HG02798 (cell line): ENCODE results near the gene MBP.
A peak's percentile ranks its signal among the peaks of the same experiment; 100 is the strongest.

Experiments
- ATAC-seq: cut with Tn5 transposase; IDR thresholded peaks from one replicate; pipeline ENCODE4 v1.9.1; 2021; ENCODE audit warnings: mild to moderate bottlenecking; ENCODE audit not compliant: unreplicated experiment, poor library complexity

The MBP gene

GRCh38 chr18:77132369-77133050 is at the start of gene MBP:
Gene MBP (minus strand): TSS chr18:77132783. CDS start chr18:77105261, 27,522 bp downstream.
- peak; percentile 71 for ATAC-seq

DNA sequence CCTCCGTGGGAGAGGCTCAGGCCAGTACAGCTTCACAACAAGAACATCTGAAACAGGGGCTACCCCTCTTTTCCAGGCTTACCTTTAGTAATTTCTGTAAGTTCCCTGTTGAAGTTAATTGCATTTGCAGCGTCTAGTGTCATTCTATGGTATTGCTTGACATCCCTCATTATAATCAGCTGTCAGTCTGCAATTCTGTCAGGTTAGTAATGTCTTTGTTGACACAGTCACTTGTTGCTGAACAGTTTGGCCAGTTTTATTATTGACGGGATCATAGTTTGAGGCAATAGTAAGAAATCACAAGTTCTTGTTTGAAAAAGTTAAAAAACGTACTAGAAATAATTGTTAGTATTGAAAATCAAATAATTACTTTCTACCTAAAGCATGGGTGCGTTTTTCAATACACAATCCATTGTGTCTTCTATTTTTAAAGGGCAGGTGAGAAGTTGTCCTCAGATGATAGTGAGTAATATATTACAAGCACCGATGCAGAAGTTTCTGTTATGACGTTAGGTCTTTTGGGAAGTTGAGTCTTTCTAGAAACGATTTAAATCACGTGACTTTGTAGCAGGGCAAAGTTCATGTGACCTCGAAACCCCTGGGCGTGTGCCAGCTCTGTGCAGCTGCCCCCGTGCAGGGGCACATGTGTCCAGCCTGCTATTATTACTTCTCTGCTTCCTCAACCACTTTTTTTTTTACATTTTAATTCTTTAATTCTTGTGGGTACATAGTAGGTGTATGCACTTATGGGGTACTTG is 49.5 kb upstream of the MBP start:
- no peak for ATAC-seq

- no peak for ATAC-seq
Observed at GRCh38 chr18:77178559-77178958, 46.0 kb upstream of the MBP start.

GRCh38 chr18:77177009-77177408 is 44.4 kb upstream of the MBP start:
- ATAC-seq, result no peak

- ATAC-seq, result no peak
Observed at GRCh38 chr18:77173275-77174030, 40.9 kb upstream of the MBP start.

- ATAC-seq, result no peak
Observed at GRCh38 chr18:77170890-77171410, 38.4 kb upstream of the MBP start.

- no peak for ATAC-seq
Observed at GRCh38 chr18:77168811-77169311, 36.3 kb upstream of the MBP start.

- ATAC-seq, result no peak
Observed at GRCh38 chr18:77167251-77167650, 34.7 kb upstream of the MBP start.

DNA sequence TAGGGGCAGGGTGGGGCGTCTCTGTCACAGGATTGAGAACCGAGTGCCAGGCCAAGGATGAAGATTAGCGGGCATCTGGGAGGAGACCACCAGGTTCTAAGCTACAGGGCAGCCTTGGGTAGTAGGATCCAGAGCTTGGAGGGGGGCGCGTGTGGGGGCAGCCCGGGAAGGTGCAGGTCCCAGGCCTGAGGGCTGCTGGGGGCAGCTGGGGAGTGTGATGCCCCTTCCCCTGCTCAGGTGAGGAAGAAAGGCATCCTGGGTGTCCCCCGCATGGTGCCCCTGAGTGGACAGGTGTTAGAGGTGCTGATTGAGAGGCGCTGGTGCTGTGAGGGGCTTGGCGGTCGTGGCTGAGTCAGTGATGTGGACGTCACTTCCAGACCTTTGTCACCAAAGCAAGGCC is 33.9 kb upstream of the MBP start:
- no peak for ATAC-seq

DNA sequence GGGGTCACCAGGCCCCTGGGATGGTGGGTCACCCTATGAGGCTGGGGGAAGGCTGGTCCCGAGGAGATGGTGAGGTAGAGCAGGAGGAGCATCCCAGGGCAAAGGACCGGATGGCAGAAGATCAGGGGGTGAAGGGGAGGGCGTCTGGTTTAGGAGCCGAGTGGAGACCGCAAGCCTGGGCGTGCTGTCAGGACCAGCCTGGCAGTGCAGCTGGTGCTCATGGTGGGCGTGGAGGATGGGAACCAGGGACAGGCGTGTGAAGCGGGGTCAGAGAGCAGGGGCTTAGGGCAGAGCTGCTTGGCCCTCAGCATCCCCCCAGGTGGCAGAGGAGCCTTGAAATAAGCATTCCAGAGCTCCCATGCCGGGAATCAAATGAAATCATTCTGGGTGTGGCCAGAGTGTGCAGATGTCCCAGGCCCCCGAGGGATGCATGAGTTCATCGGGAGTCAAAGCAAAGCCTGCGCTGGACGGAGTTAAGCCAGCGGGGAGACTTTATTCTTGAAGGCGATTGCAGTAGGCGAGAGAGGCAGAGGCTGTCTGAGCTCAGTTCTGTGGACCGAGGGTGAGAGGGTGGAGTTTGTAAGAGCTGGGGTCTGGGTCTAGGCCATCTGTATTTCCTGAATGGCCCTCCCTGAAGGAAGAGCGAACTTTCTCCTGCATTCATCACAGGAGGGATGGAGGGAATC is 33.1 kb upstream of the MBP start:
- ATAC-seq, result no peak

DNA sequence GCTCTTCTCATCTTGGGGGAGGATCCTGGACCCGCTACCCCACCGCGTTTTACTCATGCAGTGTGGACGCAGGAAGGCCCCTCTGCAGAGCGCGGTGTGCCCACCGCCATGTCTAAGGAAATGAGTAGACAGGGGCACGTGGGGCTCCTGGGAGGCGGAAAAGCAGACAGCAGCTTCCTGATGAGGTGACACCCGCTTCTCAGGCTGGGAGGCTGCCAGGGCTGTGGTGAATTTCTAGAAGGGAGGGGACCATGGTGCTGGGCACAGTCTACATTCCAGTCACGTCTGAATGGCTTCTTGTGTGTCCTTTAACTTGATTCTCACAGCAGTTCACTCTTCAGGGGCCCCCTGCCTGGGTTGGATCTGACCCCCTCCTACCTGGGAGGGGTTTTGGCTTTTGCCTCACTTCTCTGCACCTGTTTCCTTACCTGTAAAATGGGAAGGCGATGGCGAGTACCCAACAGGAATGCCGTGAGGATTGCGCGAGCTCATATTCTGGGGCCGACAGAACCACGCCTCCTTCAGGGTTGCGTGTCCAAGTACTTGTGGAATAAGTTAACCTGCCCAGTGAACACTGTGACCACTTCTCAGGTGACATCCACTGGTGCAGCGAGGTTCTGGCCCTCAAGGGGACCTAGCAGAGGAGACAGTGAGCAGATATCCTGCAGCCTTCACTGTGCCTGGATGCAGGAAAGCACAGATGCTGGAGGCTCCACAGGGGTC is 32.3 kb upstream of the MBP start:
- ATAC-seq, result no peak

DNA sequence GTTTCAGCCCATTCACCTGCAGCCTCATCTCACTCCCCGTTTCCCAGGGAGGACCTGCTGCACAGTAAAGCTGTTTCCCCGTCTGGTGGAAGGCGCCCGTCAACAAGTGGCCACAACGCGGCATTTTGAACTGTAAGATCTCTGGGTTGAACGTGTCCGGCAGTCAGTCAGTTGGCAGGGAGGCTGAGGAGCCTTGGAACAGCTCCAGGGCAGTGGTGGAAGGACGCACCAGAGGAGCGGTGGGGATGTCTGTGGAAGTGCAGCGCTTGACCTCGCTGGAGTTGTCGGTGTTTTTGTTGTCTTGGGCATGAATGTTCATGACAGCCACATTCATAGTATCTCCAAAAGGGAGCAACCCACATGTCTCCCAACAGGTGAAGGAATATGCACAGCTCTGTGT is 31.4 kb upstream of the MBP start:
- no peak for ATAC-seq

DNA sequence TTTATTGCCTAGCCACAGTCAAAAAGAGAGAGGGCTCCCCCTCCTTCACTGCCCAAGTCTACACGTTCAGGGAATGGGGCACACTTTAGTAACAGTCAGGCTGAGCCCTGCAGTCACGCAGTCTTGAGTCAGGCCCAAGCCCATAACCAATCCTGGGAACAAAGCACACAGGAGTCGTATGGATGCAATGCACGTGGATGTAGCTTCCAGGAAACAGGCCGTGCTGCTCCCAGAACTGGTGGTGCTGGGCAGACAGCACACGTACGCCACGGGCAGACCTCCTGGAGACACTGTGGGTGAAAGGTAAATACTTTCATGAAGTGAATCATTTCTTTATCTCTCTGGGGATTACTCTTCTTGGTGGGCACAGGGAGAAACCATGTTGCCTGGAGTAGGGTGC is 30.0 kb upstream of the MBP start:
- ATAC-seq, result no peak

- no peak for ATAC-seq
Observed at GRCh38 chr18:77161961-77162360, 29.4 kb upstream of the MBP start.

DNA sequence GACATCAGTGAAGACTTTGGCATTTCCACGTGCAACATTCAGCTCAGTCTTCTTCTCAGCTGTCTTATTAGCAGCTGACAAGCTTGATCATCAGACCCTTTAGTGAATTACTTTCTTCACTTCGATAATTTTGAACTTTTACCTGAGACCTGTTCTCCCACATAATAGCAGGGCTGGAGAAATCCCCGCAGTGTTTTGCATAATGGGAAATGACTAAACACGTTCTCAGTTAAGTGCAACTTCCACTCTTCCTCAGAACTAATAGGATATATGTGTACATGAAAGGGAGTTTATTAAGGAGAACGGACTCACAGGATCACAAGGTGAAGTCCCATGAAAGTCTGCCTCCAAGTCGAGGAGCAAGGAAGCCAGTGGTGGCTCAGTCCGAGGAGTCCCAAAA is 28.8 kb upstream of the MBP start:
- no peak for ATAC-seq

DNA sequence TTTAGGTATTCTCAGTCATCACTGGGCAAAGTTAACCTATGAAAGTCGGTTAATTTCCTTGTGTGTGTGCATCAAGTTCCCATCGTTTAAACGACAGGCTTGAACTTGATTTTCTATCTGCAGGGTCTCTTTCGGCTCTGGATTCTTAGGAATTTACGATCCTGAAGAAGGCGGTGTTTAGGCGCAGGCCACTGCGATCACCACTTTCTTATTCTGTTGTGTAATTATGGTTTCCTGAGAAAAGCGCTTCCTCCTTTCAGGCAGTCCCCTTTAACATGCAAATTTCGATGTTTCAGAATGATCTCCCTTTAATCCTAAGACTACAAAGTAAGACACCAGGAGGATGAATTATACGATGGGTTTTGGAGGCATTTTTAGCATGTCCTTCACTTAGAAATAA is 27.9 kb upstream of the MBP start:
- ATAC-seq, result no peak

DNA sequence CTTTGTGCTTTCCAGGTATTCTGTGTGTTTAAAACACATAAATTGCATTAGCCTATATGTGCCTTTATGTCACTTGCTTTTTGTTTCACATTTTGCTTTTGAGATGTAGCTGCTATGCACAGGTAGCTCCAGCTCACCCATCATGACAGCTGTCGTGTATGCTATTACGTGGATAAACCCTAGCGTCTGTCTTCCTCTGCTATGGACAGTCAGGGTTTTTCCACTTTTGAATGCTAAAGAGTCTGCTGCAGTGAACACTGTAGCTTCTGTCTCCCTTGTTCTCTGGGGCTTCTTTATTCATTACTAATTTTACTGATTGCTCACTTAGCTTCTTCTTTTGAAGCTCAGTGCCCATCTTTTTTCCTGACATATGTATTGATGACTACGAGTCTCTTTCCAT is 24.7 kb upstream of the MBP start:
- ATAC-seq, result no peak

GRCh38 chr18:77155031-77155430 is 22.4 kb upstream of the MBP start:
- no peak for ATAC-seq

- ATAC-seq, result no peak
Observed at GRCh38 chr18:77153404-77153803, 20.8 kb upstream of the MBP start.
